Colonic mucosa (tissue), 4 donors: ENCODE data around the gene COPB1. TPM values are rescaled to one million over a fixed set of nuclear protein-coding genes. Genes with fewer than 3 reads are reported as not detected.
"Not testable (repeated sequence)": the region's sequence is repeated elsewhere in the genome, so short reads cannot be mapped to it uniquely, and the experiment has no call there.

Source experiments
- DNase-seq: peaks from one replicate; pipeline ENCODE4 v3.0.0-alpha.2; 2020
- H3K27ac ChIP-seq: fragments of 200-600 bp; one replicate; pipeline ENCODE4 v1.8.0; 2021
- H3K27me3 ChIP-seq: fragments of 200-600 bp; one replicate; pipeline ENCODE4 v1.8.0; 2021
- H3K36me3 ChIP-seq: fragments of 200-600 bp; one replicate; pipeline ENCODE4 v1.8.0; 2021
- H3K4me1 ChIP-seq: fragments of 200-600 bp; one replicate; pipeline ENCODE4 v1.8.0; 2021; ENCODE audit warnings: mild to moderate bottlenecking
- H3K4me3 ChIP-seq: fragments of 200-600 bp; one replicate; pipeline ENCODE4 v1.8.0; 2021
- H3K9ac ChIP-seq, 2 donors: one replicate each; pipeline ENCODE4 v1.7.0; 2013; ENCODE audit warnings: control low read depth in 2 of 2, low read depth in 2 of 2, low read length in 2 of 2
- H3K9me3 ChIP-seq: fragments of 200-600 bp; one replicate; pipeline ENCODE4 v1.8.0; 2021
- intact Hi-C: fragments of 100-400 bp; cut with DNase I; formaldehyde crosslinking; loops from one replicate; pipeline ENCODE4 v1.14.1; 2022
- total RNA-seq, 2 donors: library from RNA; stranded (reverse); fragmentation: NEBNext Ultra II Directional in 1 of 2; extraction: Animal tissue kit (Norgen Biotek cat#: 25700) in 1 of 2; gene quantifications; one replicate each; pipeline ENCODE4 v1.2.1, GENCODE V29; 2021
- TF ChIP-seq, protein P1 (sequence below): fragments of 200-600 bp; IDR thresholded peaks from one replicate; pipeline ENCODE4 v1.8.0; 2022; ENCODE audit warnings: antibody characterized with exemption, mild to moderate bottlenecking
- donor health status: healthy.
- donor health status: DM: no; HTN: no; CAD: no.
- donor health status: DM: no; HTN: no; CAD: no.

The COPB1 gene
- total RNA-seq, 2 donors from 2014 or later = 95.2 to 112 TPM

DNA sequence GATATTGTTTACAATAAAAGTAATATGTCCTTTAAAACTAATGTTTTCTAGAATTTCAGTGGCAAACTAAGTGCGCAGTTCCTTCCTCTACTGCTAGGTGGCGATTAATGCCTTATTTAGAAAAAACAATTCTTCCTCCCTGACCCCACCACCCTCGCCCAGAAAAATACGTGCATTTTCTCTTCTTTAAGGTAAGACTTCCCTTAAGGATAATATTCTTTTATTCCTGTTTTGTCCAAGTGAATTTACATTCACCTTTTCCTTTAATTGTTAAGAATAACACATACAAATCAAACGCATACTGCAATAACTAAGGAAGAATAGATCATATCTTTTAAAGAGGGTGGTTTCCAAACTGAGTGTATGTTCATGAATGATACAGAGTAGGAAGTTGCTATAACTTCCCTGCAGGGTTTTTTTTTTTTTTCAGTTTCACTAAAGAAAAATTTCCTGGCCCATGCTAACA, 37.6 kb upstream of the COPB1 start:
- no peaks in the 10 kb centered on the region for H3K36me3 ChIP-seq
- DNase-seq = peak; percentile 53
- no peak overlapping the region for H3K9ac ChIP-seq
- no peaks in the 10 kb centered on the region for H3K27me3 ChIP-seq
- no peaks in the 10 kb centered on the region for H3K9me3 ChIP-seq
- peaks cover under 1% of the 10 kb centered on the region for H3K4me1 ChIP-seq
- intact Hi-C loops = loop anchor here (5.0 to 10.0 kb wide), 2 partner anchors 238 to 370 kb away; no protein-coding TSS in a partner anchor
- no peak overlapping the region for H3K27ac ChIP-seq
- H3K4me3 ChIP-seq = no peak overlapping the region
- TF ChIP-seq, protein P1, sequence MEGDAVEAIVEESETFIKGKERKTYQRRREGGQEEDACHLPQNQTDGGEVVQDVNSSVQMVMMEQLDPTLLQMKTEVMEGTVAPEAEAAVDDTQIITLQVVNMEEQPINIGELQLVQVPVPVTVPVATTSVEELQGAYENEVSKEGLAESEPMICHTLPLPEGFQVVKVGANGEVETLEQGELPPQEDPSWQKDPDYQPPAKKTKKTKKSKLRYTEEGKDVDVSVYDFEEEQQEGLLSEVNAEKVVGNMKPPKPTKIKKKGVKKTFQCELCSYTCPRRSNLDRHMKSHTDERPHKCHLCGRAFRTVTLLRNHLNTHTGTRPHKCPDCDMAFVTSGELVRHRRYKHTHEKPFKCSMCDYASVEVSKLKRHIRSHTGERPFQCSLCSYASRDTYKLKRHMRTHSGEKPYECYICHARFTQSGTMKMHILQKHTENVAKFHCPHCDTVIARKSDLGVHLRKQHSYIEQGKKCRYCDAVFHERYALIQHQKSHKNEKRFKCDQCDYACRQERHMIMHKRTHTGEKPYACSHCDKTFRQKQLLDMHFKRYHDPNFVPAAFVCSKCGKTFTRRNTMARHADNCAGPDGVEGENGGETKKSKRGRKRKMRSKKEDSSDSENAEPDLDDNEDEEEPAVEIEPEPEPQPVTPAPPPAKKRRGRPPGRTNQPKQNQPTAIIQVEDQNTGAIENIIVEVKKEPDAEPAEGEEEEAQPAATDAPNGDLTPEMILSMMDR = peak; percentile 83

DNA sequence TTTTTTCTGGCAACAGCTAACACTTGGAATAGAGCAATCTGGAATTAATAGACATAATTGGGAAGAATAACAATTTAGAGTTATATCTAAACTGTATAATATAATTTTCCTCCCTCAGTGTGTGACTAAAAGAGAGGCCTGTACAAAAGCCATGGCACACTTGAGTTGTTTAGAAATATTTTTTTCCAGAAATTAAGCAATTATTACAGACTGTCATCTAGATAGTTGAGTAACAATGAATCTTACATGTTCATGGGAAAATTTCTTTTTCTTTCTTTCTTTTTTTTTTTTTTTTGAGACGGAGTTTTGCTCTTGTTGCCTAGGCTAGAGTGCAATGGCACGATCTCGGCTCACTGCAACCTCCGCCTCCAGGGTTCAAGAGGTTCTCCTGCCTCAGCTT, 35.6 kb upstream of the COPB1 start:
- H3K27ac ChIP-seq, H3K4me1 ChIP-seq, H3K27me3 ChIP-seq, DNase-seq, H3K36me3 ChIP-seq, H3K9me3 ChIP-seq, H3K9ac ChIP-seq, H3K4me3 ChIP-seq: not testable (repeated sequence)
- intact Hi-C loops = loop anchor here (5.0 to 10.0 kb wide), 2 partner anchors 240 to 372 kb away; no protein-coding TSS in a partner anchor

GRCh38 chr11:14529951-14530350, 30.3 kb upstream of the COPB1 start:
- TF ChIP-seq, protein P1 = no peak
- no peak overlapping the region for H3K4me3 ChIP-seq
- DNase-seq = no peak
- no peak overlapping the region for H3K27ac ChIP-seq
- no peaks in the 10 kb centered on the region for H3K36me3 ChIP-seq
- H3K9me3 ChIP-seq = no peaks in the 10 kb centered on the region
- H3K9ac ChIP-seq = no peak overlapping the region
- intact Hi-C loops = loop anchor here (10.0 kb wide), 1 partner anchor 245 kb away; no protein-coding TSS in a partner anchor
- no peaks in the 10 kb centered on the region for H3K4me1 ChIP-seq
- H3K27me3 ChIP-seq = no peaks in the 10 kb centered on the region

- DNase-seq = no peak
- Histone ChIP-seq H3K36me3 (no peaks in the 10 kb centered on the region), H3K27ac (no peak overlapping the region), H3K4me3 (no peak overlapping the region), H3K9me3 (no peaks in the 10 kb centered on the region), H3K4me1 (no peaks in the 10 kb centered on the region), H3K27me3 (no peaks in the 10 kb centered on the region), H3K9ac (no peak overlapping the region)
- TF ChIP-seq, protein P1 = no peak
- intact Hi-C loops = no loop called here
Measured at GRCh38 chr11:14529321-14529720, 29.7 kb upstream of the COPB1 start.

GRCh38 chr11:14522801-14523200, 23.2 kb upstream of the COPB1 start:
- no peak overlapping the region for H3K9ac ChIP-seq
- TF ChIP-seq, protein P1 = no peak
- no peaks in the 10 kb centered on the region for H3K4me1 ChIP-seq
- no peaks in the 10 kb centered on the region for H3K27me3 ChIP-seq
- intact Hi-C loops = loop anchor here (5.0 kb wide), 1 partner anchor 364 kb away; no protein-coding TSS in a partner anchor
- DNase-seq = no peak
- no peaks in the 10 kb centered on the region for H3K9me3 ChIP-seq
- peaks cover 3% of the 10 kb centered on the region for H3K36me3 ChIP-seq
- no peak overlapping the region for H3K4me3 ChIP-seq
- H3K27ac ChIP-seq = no peak overlapping the region

GRCh38 chr11:14522245-14522644, 22.6 kb upstream of the COPB1 start:
- TF ChIP-seq, protein P1 = no peak
- Histone ChIP-seq H3K4me1 (no peaks in the 10 kb centered on the region), H3K27ac (no peak overlapping the region), H3K4me3 (no peak overlapping the region), H3K27me3 (no peaks in the 10 kb centered on the region), H3K9ac (no peak overlapping the region), H3K36me3 (peaks cover 3% of the 10 kb centered on the region), H3K9me3 (no peaks in the 10 kb centered on the region)
- intact Hi-C loops = loop anchor here (5.0 kb wide), 1 partner anchor 365 kb away; no protein-coding TSS in a partner anchor
- DNase-seq = no peak
